Measurements from ENCODE around the gene PDE3B. TPM values are rescaled to one million over a fixed set of nuclear protein-coding genes. Genes with fewer than 3 reads are reported as not detected.

PDE3B gene
- total and polyA plus RNA-seq, 9 of the 15 experiments (the other 6 are each of a cell fraction or from before 2014, with no cell fraction given): 2.3 to 22.5 (median 12.2) TPM

GRCh38 chr11:14644226-14645014, 816 bp downstream of the PDE3B start (continued):
- no peak for TF ChIP-seq ZFP30 (CRISPR knock-in tag; IDR thresholded peaks at IDR 0.05; ENCODE audit: borderline replicate concordance)
- TF ChIP-seq DNMT1 (IDR thresholded peaks at IDR 0.05): no peak
- no peak for TF ChIP-seq ZNF764 (CRISPR knock-in tag; IDR thresholded peaks at IDR 0.05; ENCODE audit: low read depth)
- TF ChIP-seq ZNF79 (CRISPR knock-in tag; IDR thresholded peaks at IDR 0.05; ENCODE audit: low read depth): no peak
- TF ChIP-seq ZBTB34 (CRISPR knock-in tag; IDR thresholded peaks at IDR 0.05): no peak
- no peak for TF ChIP-seq ARID3B (CRISPR knock-in tag; IDR thresholded peaks at IDR 0.05; ENCODE audit: borderline replicate concordance)
- TF ChIP-seq SETDB1 (IDR thresholded peaks at IDR 0.05; ENCODE audit: low read length): no peak
- no peak for TF ChIP-seq SPI1 (IDR thresholded peaks at IDR 0.05; ENCODE audit: borderline replicate concordance, low read depth, low read length)
- TF ChIP-seq HDAC1 (IDR thresholded peaks at IDR 0.05): no peak
- no peak for TF ChIP-seq USF2 (CRISPR knock-in tag; IDR thresholded peaks at IDR 0.05)
- TF ChIP-seq, protein P1, sequence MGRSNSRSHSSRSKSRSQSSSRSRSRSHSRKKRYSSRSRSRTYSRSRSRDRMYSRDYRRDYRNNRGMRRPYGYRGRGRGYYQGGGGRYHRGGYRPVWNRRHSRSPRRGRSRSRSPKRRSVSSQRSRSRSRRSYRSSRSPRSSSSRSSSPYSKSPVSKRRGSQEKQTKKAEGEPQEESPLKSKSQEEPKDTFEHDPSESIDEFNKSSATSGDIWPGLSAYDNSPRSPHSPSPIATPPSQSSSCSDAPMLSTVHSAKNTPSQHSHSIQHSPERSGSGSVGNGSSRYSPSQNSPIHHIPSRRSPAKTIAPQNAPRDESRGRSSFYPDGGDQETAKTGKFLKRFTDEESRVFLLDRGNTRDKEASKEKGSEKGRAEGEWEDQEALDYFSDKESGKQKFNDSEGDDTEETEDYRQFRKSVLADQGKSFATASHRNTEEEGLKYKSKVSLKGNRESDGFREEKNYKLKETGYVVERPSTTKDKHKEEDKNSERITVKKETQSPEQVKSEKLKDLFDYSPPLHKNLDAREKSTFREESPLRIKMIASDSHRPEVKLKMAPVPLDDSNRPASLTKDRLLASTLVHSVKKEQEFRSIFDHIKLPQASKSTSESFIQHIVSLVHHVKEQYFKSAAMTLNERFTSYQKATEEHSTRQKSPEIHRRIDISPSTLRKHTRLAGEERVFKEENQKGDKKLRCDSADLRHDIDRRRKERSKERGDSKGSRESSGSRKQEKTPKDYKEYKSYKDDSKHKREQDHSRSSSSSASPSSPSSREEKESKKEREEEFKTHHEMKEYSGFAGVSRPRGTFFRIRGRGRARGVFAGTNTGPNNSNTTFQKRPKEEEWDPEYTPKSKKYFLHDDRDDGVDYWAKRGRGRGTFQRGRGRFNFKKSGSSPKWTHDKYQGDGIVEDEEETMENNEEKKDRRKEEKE (IDR thresholded peaks at IDR 0.05; ENCODE audit: borderline replicate concordance in 1 of 2, control insufficient read depth in 1 of 2, low read depth in 2 of 2, low read length in 1 of 2): no peak
- TF ChIP-seq HNRNPK (IDR thresholded peaks at IDR 0.05; ENCODE audit: low read depth, low read length, poor library complexity, severe bottlenecking): no peak
- no peak for TF ChIP-seq RBM22 (IDR thresholded peaks at IDR 0.05; ENCODE audit: low read depth, low read length, poor library complexity, severe bottlenecking)
- TF ChIP-seq KLF1 (tag; IDR thresholded peaks at IDR 0.05): no peak
- TF ChIP-seq PML (IDR thresholded peaks at IDR 0.05; ENCODE audit: low read length): no peak
- TF ChIP-seq, protein P2, sequence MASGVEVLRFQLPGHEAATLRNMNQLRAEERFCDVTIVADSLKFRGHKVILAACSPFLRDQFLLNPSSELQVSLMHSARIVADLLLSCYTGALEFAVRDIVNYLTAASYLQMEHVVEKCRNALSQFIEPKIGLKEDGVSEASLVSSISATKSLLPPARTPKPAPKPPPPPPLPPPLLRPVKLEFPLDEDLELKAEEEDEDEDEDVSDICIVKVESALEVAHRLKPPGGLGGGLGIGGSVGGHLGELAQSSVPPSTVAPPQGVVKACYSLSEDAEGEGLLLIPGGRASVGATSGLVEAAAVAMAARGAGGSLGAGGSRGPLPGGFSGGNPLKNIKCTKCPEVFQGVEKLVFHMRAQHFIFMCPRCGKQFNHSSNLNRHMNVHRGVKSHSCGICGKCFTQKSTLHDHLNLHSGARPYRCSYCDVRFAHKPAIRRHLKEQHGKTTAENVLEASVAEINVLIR (CRISPR knock-in tag; IDR thresholded peaks at IDR 0.05): no peak
- 0 out of 4 replicates have a peak, but pooled peaks of 1 of the 2 experiments have one; percentile 9 for TF ChIP-seq MAZ (CRISPR knock-in tag; conservative IDR thresholded peaks at IDR 0.05 in 1 of 2, IDR thresholded peaks at IDR 0.05 in 1 of 2)
- TF ChIP-seq SIRT6 (IDR thresholded peaks at IDR 0.05; ENCODE audit: low read depth, low read length): no peak

Data from K562 (cell line).